ENCODE data around the gene FMNL1. TPM values are rescaled to one million over a fixed set of nuclear protein-coding genes. Genes with fewer than 3 reads are reported as not detected.

FMNL1 gene
- 10 to 100 TPM in 1 of 4 donors, 1 to 10 TPM in 3; 8.3 to 13.6 (median 8.8) TPM for total RNA-seq

- intact Hi-C loops (cut with DNase I; ENCODE audit: low total_unique reads): no loop called here
- 9 to 13% methylated on average over 33 to 43 of the region's 98 CpGs for WGBS, 2 donors
- H3K4me3 ChIP-seq (ENCODE audit: low read depth, poor library complexity, severe bottlenecking): peak within 1 kb of the TSS; percentile 54
- TF ChIP-seq CTCF (IDR thresholded peaks at IDR 0.05): no peak
- no peak for TF ChIP-seq POLR2A (IDR thresholded peaks at IDR 0.05)
- peak in 1 of 2 donors; percentile 92 for DNase-seq (ENCODE audit: low spot score in 2 of 2)
These were observed at the start of gene FMNL1 for GRCh38 chr17:45221081-45222013. FMNL1 (plus strand) TSS chr17:45221885; CDS start chr17:45222125, 240 bp downstream.

GRCh38 chr17:45172232-45172540 is 49.5 kb upstream of the FMNL1 start:
- intact Hi-C loops (cut with DNase I; ENCODE audit: low total_unique reads): no loop called here
- H3K4me3 ChIP-seq (ENCODE audit: low read depth, poor library complexity, severe bottlenecking): no peak overlapping the region
- 16 to 31% methylated on average over 5 of the region's 5 CpGs for WGBS, 2 donors
- DNase-seq (ENCODE audit: low spot score in 2 of 2): no peak
- TF ChIP-seq POLR2A (IDR thresholded peaks at IDR 0.05): no peak
- no peak for TF ChIP-seq CTCF (IDR thresholded peaks at IDR 0.05)

- intact Hi-C loops (cut with DNase I; ENCODE audit: low total_unique reads): no loop called here
- WGBS, 2 donors: 11 to 13% methylated on average over 10 of the region's 10 CpGs
- peak; percentile 53 to 93 for DNase-seq (ENCODE audit: low spot score in 2 of 2)
- no peak for TF ChIP-seq POLR2A (IDR thresholded peaks at IDR 0.05)
- TF ChIP-seq CTCF (IDR thresholded peaks at IDR 0.05): no peak
- H3K4me3 ChIP-seq (ENCODE audit: low read depth, poor library complexity, severe bottlenecking): no peak overlapping the region
These were observed 49.0 kb upstream of the FMNL1 start for GRCh38 chr17:45172541-45173286.

GRCh38 chr17:45175759-45176115 is 45.9 kb upstream of the FMNL1 start:
- intact Hi-C loops (cut with DNase I; ENCODE audit: low total_unique reads): no loop called here
- DNase-seq (ENCODE audit: low spot score in 2 of 2): no peak
- 72 to 74% methylated on average over 3 of the region's 3 CpGs for WGBS, 2 donors
- no peak overlapping the region for H3K4me3 ChIP-seq (ENCODE audit: low read depth, poor library complexity, severe bottlenecking)
- TF ChIP-seq CTCF (IDR thresholded peaks at IDR 0.05) (no peak), POLR2A (IDR thresholded peaks at IDR 0.05) (no peak)

DNA sequence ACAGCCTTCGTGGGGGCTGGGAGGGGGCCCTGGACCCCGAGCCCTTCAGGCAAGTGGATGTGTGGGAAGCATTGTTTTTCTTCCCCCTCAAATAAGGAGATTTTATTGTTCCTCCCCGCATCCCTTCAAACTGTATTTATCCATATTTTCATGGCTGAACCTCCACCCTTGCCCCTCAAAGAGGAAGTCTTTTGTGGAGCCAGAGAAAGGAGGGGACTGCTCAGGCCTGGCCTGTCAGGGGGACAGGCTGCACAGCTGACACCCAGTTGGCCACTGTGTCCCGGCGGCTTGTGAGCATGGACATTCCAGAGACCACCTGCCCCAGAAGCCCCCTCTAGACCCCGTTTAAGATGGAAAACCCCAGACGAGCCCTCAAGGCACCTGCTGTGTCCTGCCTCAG is 44.1 kb upstream of the FMNL1 start:
- intact Hi-C loops (cut with DNase I; ENCODE audit: low total_unique reads): no loop called here
- no peak overlapping the region for H3K4me3 ChIP-seq (ENCODE audit: low read depth, poor library complexity, severe bottlenecking)
- no peak for DNase-seq (ENCODE audit: low spot score in 2 of 2)
- TF ChIP-seq CTCF (IDR thresholded peaks at IDR 0.05) (no peak), POLR2A (IDR thresholded peaks at IDR 0.05) (no peak)
- 83 to 86% methylated on average over 7 of the region's 7 CpGs for WGBS, 2 donors
